IPS DF 4.7 (cell line): ENCODE results near the gene KAZN.

ENCODE experiments used
- DNase-seq: peaks from one replicate; pipeline ENCODE4 v3.0.0-alpha.2; 2013; ENCODE audit warnings: low spot score; ENCODE audit errors: extremely low read depth

KAZN gene

GRCh38 chr1:14787604-14788003, 189.1 kb downstream of the KAZN start:
- DNase-seq: no peak

DNA sequence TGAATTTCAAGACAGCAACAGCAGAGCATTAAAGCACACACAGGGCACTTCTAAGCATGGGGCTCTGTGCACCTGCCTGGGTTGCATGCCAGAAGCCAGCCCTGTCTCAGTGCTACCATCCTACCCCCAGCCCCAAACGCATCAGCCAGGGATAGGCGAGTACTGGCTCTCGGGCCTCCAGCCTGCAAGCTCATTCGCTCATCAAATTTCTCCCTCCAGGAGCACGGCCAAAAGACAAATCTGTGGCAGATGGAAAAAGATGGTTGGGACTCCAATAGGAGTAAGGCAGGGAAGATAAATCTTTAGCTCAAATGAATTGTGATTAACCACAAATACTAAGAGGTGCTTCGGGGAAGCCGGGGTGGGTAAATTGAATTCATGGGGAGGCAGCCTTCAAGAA, 189.6 kb downstream of the KAZN start:
- DNase-seq: no peak

GRCh38 chr1:14790982-14791381, 192.5 kb downstream of the KAZN start:
- DNase-seq: no peak

DNA sequence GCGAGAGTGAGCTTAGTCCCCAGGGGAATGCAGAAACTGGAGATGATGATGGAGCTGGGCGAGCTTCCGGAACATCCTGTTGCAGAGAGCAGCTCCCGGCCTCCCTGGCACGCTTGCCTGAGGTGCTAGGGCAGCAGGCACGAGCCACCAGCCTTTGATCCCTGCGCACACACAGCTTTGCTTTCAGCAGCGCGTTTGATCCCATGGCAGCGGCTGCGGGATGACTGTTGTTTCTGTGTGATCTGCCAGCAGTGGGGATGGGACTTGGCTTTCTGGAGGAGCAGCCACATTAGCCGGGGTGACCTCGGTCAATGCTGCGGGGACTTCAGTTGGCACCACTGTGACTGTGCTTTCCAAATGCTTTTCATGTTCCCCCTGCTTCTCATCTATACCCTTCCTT, 193.2 kb downstream of the KAZN start:
- no peak for DNase-seq

DNA sequence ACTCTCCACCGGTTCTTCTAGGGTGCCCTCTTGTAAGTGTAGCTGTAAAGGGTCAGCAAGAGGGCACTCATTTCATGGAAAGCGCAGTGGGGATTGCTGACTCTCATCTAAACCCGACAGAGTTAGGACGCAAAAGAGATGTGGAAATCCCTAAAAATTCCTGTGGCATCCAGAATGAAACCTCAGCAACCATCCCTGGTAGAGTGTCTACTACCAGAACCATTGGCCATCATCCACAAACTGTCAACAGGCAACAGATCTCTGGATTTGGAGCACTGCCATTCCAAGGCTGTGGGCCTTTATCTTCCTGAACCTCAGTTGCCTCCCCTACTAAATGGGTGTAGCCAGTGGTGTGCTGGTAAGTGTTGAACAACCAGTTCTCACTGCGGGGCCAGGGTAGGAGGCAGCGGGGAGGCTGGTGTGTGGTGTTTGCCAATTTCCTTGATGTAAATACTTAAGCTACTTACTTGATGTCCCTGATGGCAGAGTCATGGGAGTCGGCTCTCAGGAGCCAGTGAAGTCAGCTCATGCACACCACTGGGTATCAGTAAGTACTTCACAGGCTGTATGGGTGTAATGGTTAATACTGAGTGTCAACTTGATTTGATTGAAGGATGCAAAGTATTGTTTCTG, 195.8 kb downstream of the KAZN start:
- no peak for DNase-seq

DNA sequence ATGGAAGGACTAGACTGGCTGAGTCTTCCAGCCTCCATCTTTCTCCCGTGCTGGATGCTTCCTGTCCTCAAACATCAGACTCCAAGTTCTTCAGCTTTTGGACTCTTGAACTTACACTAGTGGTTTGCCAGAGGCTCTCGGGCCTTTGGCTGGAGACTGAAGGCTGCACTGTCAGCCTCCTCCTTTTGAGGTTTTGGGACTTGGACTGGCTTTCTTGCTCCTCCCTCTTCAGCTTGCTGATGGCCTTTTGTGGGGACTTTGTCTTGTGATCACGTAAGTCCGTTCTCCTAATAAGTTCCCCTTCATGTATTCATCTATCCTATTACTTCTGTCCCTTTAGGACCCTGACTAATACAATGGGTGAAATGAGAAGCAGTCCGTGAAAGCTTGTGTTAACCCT, 196.4 kb downstream of the KAZN start:
- DNase-seq: no peak

DNA sequence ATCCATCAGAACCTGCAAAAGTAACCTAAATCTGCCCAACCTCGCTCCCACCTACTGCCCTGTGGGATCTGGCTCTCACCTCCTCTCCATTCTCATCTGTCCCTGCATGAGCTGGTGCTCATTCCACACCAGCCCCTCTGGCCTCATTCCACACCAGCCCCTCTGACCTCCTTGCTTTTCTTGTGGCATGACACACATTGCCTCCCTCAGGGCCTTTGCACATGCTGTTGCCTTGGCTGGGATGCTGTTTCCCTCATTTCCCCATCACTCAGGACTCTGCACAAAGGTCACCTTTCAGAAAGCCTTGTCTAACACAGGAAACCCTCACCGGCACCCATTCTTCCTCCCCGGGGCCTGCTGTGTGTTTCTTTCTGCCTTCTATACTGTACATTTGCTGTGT, 197.1 kb downstream of the KAZN start:
- DNase-seq: no peak

DNA sequence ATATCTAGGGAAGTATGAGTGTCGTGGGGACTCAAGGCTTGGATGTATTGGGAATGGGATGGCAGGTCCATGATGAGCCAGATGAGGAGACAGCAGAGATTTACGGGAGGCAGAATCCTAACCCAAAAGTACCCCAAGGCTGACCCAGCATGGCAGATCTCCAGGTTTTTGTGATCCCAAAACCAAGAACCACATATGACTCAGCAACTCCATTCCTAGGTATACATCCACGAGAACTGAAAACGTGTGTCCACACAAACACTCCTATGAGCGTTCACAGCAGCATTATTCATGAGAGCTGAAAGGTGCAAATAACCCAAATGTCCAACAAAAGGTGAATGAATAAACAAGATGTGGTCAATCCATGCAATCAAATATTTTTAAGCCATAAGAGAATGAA, 201.5 kb downstream of the KAZN start:
- no peak for DNase-seq

DNA sequence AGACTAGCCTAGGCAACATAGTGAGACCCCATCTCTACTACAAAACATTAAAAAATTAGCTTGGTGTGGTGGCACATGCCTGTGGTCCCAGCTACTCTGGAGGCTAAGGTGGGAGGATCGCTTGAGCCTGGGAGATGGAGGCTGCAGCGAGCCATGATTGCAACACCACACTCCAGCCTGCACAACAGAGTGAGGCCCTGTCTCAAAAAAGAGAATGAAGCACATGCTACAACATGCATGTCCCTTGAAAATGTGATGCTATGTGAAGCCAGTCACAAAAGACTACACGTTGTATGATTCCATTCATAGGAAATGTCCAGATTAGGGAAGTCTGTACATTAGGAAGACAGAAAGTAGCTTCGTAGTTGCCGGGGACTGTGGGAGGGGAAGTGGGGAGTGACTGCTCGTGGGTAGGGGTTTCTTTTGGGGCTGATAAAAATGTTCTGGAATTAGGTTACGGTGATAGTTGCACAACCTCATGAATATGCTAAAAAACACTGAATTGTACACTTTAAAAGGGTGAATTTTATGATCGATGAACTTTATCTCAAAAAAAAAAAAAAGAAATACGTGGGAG, 202.1 kb downstream of the KAZN start:
- no peak for DNase-seq

GRCh38 chr1:14803002-14803789, 204.7 kb downstream of the KAZN start:
- no peak for DNase-seq

DNA sequence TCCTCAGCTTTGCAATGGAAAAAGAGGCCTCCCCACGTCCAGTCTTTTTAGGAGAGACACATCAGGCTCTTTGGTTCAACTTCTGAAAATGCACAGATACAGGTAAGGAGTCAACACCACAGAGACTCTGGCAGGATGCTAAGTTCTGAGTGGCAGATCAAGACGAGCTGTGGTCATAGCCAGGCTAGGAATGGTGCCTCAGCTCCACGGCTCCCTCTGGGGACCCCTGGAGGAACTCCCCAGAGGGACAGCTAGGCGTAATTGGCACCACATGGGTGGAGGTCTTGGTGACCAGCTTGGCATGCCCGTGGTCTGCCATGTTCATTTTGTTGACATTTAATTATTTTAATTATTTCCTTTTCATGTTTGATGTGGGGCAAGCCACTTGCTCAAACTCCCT, 206.1 kb downstream of the KAZN start:
- DNase-seq: no peak

GRCh38 chr1:14806772-14807171, 208.3 kb downstream of the KAZN start:
- DNase-seq: no peak

GRCh38 chr1:14808768-14809167, 210.3 kb downstream of the KAZN start:
- DNase-seq: no peak

DNA sequence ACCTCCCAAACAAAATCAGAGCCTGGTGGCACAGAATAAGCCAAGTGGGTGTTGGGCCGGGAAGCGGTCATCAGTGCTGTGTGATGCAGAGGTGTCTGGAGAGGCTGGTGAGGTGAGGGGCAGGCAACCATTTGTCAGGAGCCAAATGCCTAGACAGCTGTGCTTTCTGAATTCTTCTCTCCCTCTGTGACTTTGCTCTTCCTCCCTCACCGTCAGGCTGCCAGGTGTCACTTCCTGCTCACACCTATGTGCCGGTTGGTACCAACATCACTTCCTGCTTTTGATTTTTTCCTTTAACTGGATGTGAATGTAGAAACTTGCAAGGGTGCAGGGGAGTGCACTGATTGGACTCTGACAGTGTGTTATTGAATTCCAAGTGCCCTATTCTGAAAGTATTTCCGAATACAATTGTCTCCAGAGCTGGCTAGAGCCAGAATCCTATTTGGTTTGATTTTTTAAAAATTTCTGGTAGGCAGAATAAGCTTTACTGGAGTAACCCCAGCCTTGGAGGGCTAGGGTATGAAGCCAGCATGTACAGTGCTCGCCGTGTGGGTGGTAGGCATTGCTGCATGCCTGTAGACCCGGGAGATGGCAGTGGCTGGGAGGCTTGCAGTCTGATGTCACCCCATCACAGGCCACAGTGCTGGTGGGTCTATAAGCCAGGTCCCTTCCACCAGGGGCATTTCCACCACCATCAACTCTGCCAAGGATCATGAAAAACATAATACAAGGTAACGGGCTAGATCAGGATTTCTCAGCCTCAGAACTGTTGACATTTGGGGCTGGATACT, 210.9 kb downstream of the KAZN start:
- DNase-seq: no peak

DNA sequence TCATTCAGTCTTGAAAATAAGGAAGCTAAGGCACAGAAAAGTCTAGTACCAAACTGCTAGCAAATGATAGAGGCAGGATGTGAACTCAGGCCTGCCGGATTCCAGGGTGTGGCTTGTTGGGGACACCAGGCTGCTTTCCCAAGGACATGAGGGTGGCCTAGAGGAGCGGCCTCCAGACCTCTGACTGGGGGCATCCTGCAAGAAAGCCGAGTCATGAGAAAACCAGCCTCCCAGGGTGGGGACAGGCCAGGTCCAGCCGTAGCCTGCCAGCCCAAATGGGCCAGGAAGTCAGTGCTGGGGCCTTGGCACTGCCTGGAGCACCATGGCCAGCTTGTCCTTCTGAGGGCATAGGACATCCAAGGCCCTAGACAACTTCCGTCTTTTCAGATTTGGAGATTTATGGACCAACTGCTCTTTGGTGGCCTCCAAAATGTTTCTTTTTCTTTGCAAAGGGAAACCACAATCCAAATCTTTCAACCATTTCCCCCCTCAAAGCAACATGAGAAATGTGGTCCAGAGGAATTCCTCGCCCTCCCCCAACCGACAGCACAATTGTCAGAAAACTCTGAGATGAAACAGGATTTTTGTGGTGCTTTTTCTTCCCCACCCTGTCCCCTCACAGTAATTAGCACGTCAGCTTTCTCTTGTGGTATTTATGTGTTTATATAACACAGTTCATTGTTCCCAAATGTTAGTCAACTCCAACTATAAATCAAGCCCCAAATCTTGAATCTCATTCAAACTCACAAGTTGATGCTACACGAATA, 212.3 kb downstream of the KAZN start:
- no peak for DNase-seq

DNA sequence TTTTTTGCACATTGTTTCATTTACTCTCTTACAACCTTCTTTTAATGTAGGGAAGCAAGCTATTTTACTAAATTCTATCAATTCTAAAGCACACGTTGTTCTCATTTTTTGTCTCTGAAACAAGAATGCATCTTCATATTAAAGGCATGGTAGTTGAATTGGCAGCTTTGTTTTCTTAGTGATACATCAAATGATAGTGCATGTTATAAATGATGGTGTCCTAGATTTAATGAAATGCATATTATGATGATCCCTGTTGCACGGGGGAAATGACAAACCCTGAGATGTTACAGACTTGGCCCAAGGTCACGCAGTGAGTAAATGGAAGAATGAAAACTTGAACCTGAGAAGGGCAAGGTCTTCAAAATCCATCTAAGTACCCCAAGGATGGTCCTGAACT, 213.1 kb downstream of the KAZN start:
- DNase-seq: no peak

- no peak for DNase-seq
Measured at GRCh38 chr1:14812189-14812588, 213.7 kb downstream of the KAZN start.

GRCh38 chr1:14815175-14815877, 216.8 kb downstream of the KAZN start:
- DNase-seq: no peak

DNA sequence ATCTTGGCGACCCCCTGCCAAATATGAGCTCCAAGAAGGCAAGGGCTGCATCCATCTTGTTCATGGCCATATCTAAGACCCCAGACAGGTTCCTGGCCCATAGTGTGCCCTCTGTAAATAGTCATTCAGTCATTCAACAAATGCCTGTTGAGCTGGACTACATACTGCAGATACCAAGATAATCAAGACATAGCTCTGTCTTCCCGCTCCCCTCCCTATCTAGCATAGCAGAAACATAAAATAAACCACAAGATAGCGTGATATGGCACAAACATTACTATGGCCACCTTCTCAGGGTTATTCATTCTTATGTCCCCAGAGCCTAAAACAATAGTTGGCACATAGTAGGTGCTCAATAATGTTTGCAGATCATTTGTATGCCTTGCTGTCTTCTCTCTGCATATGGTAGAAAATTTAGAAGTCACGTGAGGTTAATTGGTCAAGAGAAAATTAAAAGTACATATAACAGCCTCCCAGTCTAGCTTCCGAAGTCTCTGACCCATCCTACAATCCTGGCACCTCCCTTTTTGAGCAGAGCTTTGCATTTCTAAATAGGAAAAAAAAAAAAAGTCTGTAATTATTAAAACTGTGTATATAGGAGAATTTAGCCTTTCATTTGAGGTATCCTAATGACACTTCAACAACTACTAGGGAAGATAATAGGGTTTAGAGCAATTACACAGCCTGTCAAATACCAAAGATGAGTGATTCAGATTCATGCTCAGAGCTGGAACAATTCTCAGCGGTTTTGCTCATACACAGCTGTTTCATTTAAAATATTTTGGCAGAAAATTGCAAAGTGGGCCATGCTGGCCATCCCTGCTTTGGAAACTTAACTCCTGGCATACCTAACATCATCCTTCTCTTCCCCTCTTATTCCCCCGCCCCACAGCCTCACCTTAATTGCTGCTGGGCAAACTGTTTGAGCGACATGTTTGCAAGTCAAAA, 219.0 kb downstream of the KAZN start:
- no peak for DNase-seq
